ENCODE measurements around the gene MYO3A.

DNA sequence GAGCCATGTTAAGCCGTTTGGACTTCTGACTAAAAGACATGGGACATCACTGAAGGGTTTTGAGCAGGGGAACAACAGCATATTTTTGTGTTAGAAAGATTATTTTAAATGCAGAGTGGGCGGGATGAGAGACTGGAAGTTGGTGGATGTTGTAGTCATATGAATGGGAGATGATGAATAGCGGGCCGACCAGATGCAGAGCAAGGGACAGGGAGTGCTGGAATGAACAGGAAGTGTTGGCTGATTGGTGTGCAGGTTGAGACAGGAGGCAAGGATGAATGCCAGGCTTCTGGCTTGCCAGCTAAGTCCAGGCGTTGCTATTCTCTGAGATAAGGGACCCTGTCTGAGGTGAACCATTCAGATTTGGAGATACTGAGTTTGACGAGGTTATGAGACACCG is 320.6 kb downstream of the MYO3A start:
- TF ChIP-seq CTCF (IDR thresholded peaks at IDR 0.05) (no peak), POLR2A (IDR thresholded peaks at IDR 0.05) (no peak)

Measured in breast epithelium (tissue), 3 donors.